H1 (cell line): ENCODE measurements around the gene TSC22D3. TPM values are rescaled to one million over a fixed set of nuclear protein-coding genes. Genes with fewer than 3 reads are reported as not detected.

Experiments
- CTCF ChIA-PET: fragments of 300-600 bp; sonication (Branson Sonifier 250); formaldehyde crosslinking; loops from one replicate; lab custom pipeline; 2021; ENCODE audit not compliant: partially characterized antibody; lab: Charles Lee
- POLR2A ChIA-PET: fragments of 300-600 bp; sonication (Branson Sonifier 250); formaldehyde crosslinking; loops from one replicate; lab custom pipeline; 2021; ENCODE audit warnings: inconsistent platforms; ENCODE audit not compliant: partially characterized antibody; lab: Charles Lee
- DNase-seq, 2 experiments: peaks; one replicate each; pipeline versions ENCODE4 v3.0.0 to v3.0.0-alpha.2; 2010 to 2022; ENCODE audit warnings: low spot score in 2 of 2, low read depth in 1 of 2, mixed read lengths in 1 of 2
- FAIRE-seq: peaks from 2 replicates; lab custom pipeline; 2011; peaks lifted over from hg19 to GRCh38; lab: Jason Lieb, UNC
- H2AFZ ChIP-seq: 2 replicates; pipeline ENCODE4 v1.8.1; 2012; ENCODE audit warnings: low read length, inconsistent platforms
- H2AK5ac ChIP-seq: 2 replicates; pipeline ENCODE4 v1.6.1; 2013; ENCODE audit warnings: low read depth, low read length
- H2BK120ac ChIP-seq: replicated peaks from 2 replicates; pipeline ENCODE3; 2013; ENCODE audit warnings: low read depth, low read length, inconsistent platforms
- H2BK12ac ChIP-seq: 2 replicates; pipeline ENCODE4 v1.6.1; 2013; ENCODE audit warnings: low read depth, low read length
- H2BK15ac ChIP-seq: 2 replicates; pipeline ENCODE4 v1.6.1; 2013; ENCODE audit warnings: low read length
- H2BK20ac ChIP-seq: 2 replicates; pipeline ENCODE4 v1.6.1; 2013; ENCODE audit warnings: low read length
- H2BK5ac ChIP-seq: 2 replicates; pipeline ENCODE4 v1.6.1; 2013; ENCODE audit warnings: low read depth, low read length
- H3K14ac ChIP-seq: 2 replicates; pipeline ENCODE4 v1.6.1; 2013; ENCODE audit warnings: inconsistent platforms; ENCODE audit not compliant: insufficient read length
- H3K18ac ChIP-seq: 2 replicates; pipeline ENCODE4 v1.6.1; 2013; ENCODE audit warnings: low read length; ENCODE audit errors: extremely low read depth
- H3K23ac ChIP-seq: 2 replicates; pipeline ENCODE4 v1.6.1; 2013; ENCODE audit warnings: inconsistent platforms; ENCODE audit not compliant: insufficient read length
- H3K23me2 ChIP-seq: 2 replicates; pipeline ENCODE4 v1.6.1; 2013; ENCODE audit warnings: low read depth, low read length
- H3K27ac ChIP-seq: 2 replicates; pipeline ENCODE4 v1.6.1; 2011; ENCODE audit warnings: low read depth, low read length, inconsistent platforms
- H3K27me3 ChIP-seq, 4 experiments: replicated peaks in 1 of 4; 1 replicate in 1 of 4; 2 replicates in 3 of 4; pipeline versions ENCODE4 v1.6.1 to v1.8.1; 2011 to 2013; ENCODE audit warnings: low read length in 3 of 4, mild to moderate bottlenecking in 3 of 4, inconsistent platforms in 2 of 4, mixed read lengths in 2 of 4, moderate library complexity in 1 of 4; ENCODE audit not compliant: control insufficient read depth in 3 of 4, insufficient read depth in 3 of 4; ENCODE audit errors: extremely low read depth in 1 of 4
- H3K36me3 ChIP-seq, 4 experiments: 2 replicates each; pipeline versions ENCODE4 v1.6.1 to v1.8.1; 2011 to 2013; ENCODE audit warnings: mild to moderate bottlenecking in 4 of 4, low read length in 3 of 4, moderate library complexity in 2 of 4, control low read depth in 1 of 4, inconsistent platforms in 1 of 4; ENCODE audit not compliant: insufficient read depth in 4 of 4, control insufficient read depth in 2 of 4
- H3K4ac ChIP-seq: replicated peaks from 2 replicates; pipeline ENCODE3; 2013; ENCODE audit warnings: low read length, low read depth, mixed read lengths, inconsistent platforms; ENCODE audit not compliant: insufficient read length
- H3K4me1 ChIP-seq, 4 experiments: replicated peaks in 1 of 4; 1 replicate in 1 of 4; 2 replicates in 3 of 4; pipeline versions ENCODE4 v1.6.1 to v1.8.1; 2011 to 2013; ENCODE audit warnings: low read length in 3 of 4, inconsistent platforms in 2 of 4, mixed read lengths in 1 of 4; ENCODE audit not compliant: insufficient read depth in 4 of 4, control insufficient read depth in 3 of 4
- H3K4me2 ChIP-seq, 2 experiments: 2 replicates each; pipeline versions ENCODE4 v1.6.1 to v1.8.1; 2011 to 2013; ENCODE audit warnings: low read depth in 2 of 2, low read length in 2 of 2, control low read depth in 1 of 2, inconsistent platforms in 1 of 2, mild to moderate bottlenecking in 1 of 2; ENCODE audit not compliant: insufficient read depth in 1 of 2
- H3K4me3 ChIP-seq, 4 experiments: fragments of 200-600, 300-600 bp in 1 of 4; sonication (generic), shearing (Covaris generic), sonication (Bioruptor Twin) in 1 of 4; 2 replicates each; pipeline versions ENCODE4 v1.5.1 to v1.8.1; 2011 to 2016; ENCODE audit warnings: low read length in 4 of 4, low read depth in 3 of 4, control low read depth in 2 of 4, inconsistent platforms in 2 of 4, mild to moderate bottlenecking in 2 of 4, mixed read lengths in 1 of 4, moderate library complexity in 1 of 4; ENCODE audit not compliant: insufficient read depth in 2 of 4; ENCODE audit errors: extremely low read depth in 1 of 4
- H3K56ac ChIP-seq: replicated peaks from 2 replicates; pipeline ENCODE3; 2013; ENCODE audit warnings: low read depth, mild to moderate bottlenecking, mixed read lengths, low read length, inconsistent platforms; ENCODE audit not compliant: insufficient read length
- H3K79me1 ChIP-seq: 2 replicates; pipeline ENCODE4 v1.6.1; 2013; ENCODE audit warnings: low read depth, low read length, control low read depth
- H3K79me2 ChIP-seq, 2 experiments: 2 replicates each; pipeline versions ENCODE4 v1.6.1 to v1.8.1; 2012 to 2013; ENCODE audit warnings: low read length in 2 of 2, mild to moderate bottlenecking in 2 of 2, inconsistent platforms in 1 of 2; ENCODE audit not compliant: insufficient read depth in 2 of 2, control insufficient read depth in 1 of 2
- H3K9ac ChIP-seq, 4 experiments: replicated peaks in 1 of 4; 1 replicate in 1 of 4; 2 replicates in 3 of 4; pipeline versions ENCODE4 v1.6.1 to v1.8.1; 2011 to 2013; ENCODE audit warnings: low read depth in 3 of 4, low read length in 3 of 4, control low read depth in 2 of 4, mild to moderate bottlenecking in 2 of 4, moderate library complexity in 2 of 4, inconsistent platforms in 1 of 4; ENCODE audit errors: extremely low read depth in 1 of 4
- H3K9me3 ChIP-seq, 2 experiments: 2 replicates each; pipeline versions ENCODE4 v1.6.1 to v1.8.1; 2012 to 2013; ENCODE audit warnings: mild to moderate bottlenecking in 2 of 2, moderate library complexity in 2 of 2, control low read depth in 1 of 2, inconsistent platforms in 1 of 2, low read depth in 1 of 2, low read length in 1 of 2, mixed read lengths in 1 of 2; ENCODE audit not compliant: insufficient read depth in 2 of 2
- H4K20me1 ChIP-seq, 2 experiments: replicated peaks in 1 of 2; 2 replicates each; pipeline versions ENCODE3 to v1.8.1; 2011 to 2013; ENCODE audit warnings: inconsistent platforms in 2 of 2, low read length in 2 of 2, mild to moderate bottlenecking in 1 of 2; ENCODE audit not compliant: insufficient read depth in 2 of 2, control insufficient read depth in 1 of 2
- H4K5ac ChIP-seq: 2 replicates; pipeline ENCODE4 v1.6.1; 2013; ENCODE audit warnings: low read length, low read depth, mixed read lengths, inconsistent platforms; ENCODE audit not compliant: insufficient read length
- H4K8ac ChIP-seq: 2 replicates; pipeline ENCODE4 v1.8.0; 2013; ENCODE audit warnings: mild to moderate bottlenecking, moderate library complexity, low read length, inconsistent platforms; ENCODE audit not compliant: insufficient read depth; ENCODE audit errors: extremely low read depth
- H4K91ac ChIP-seq: replicated peaks from 2 replicates; pipeline ENCODE3; 2013; ENCODE audit warnings: low read length, mixed read lengths, inconsistent platforms; ENCODE audit not compliant: insufficient read length
- WGBS, 2 experiments: shearing (Covaris generic) in 1 of 2; methylation state at CpG; one replicate each; pipeline versions ENCODE4 v1.1.6 to v1.1.7; 2013 to 2015; ENCODE audit warnings: low lambda C conversion rate in 2 of 2, mixed read lengths in 2 of 2, inconsistent platforms in 1 of 2, low coverage in 1 of 2, missing lambda C conversion rate in 1 of 2; ENCODE audit not compliant: insufficient replicate concordance in 2 of 2, insufficient coverage in 1 of 2, insufficient read length in 1 of 2; ENCODE audit errors: extremely low coverage in 1 of 2, missing lambda C conversion rate in 1 of 2; 5-methylcytosine and 5-hydroxymethylcytosine counted together
- polyA plus RNA-seq, 7 experiments: library from polyadenylated mRNA; depleted of rRNA in 3 of 7; stranded (reverse) in 5 of 7; unstranded in 2 of 7; fragments of >200 nt in 5 of 7; fragments of 200-250 nt in 2 of 7; gene quantifications; 1 replicate in 5 of 7; 2 replicates in 1 of 7; 4 replicates in 1 of 7; pipeline versions ENCODE4 v1.2.1 to v1.2.3, GENCODE V29; 2011 to 2013; ENCODE audit warnings: missing spikeins in 2 of 7, mixed read lengths in 2 of 7
- total RNA-seq: library from RNA; stranded (reverse); fragmentation: NEBNext Ultra II Directional; extraction: Animal tissue kit (Norgen Biotek cat#: 25700); gene quantifications from 2 replicates; pipeline ENCODE4 v1.2.1, GENCODE V29; 2021

TSC22D3 gene
- total and polyA plus RNA-seq, 2 of the 8 experiments (the other 6 are each of a cell fraction or from before 2014, with no cell fraction given): 7.6 to 12.9 TPM

GRCh38 chrX:107753187-107753586 is 22.4 kb downstream of the TSC22D3 start:
- no peak overlapping the region for H2BK20ac ChIP-seq
- no peak overlapping the region for H3K4me3 ChIP-seq
- H4K8ac ChIP-seq: no peak overlapping the region
- no peak for DNase-seq
- H2BK12ac ChIP-seq: no peak overlapping the region
- CTCF ChIA-PET: interaction anchor here (0.6 to 4.2 kb wide), 4 partner anchors 23 to 211 kb away, joined by 3 to 21 read pairs (median 11); partner anchors contain the start of genes NCBP2L and TSC22D3
- no peak overlapping the region for H2BK120ac ChIP-seq
- no peak overlapping the region for H4K5ac ChIP-seq
- H3K23me2 ChIP-seq: no peaks in the 10 kb centered on the region
- no peaks in the 10 kb centered on the region for H3K79me1 ChIP-seq
- H3K9ac ChIP-seq: no peak overlapping the region
- no peak overlapping the region for H3K4me2 ChIP-seq
- H3K18ac ChIP-seq: no peak overlapping the region
- no peak overlapping the region for H3K14ac ChIP-seq
- H4K91ac ChIP-seq: no peak overlapping the region
- no peaks in the 10 kb centered on the region for H3K79me2 ChIP-seq
- H3K27ac ChIP-seq: no peak overlapping the region
- FAIRE-seq: no peak
- H3K4me1 ChIP-seq: peaks cover 0 to 9% (median 2%) of the 10 kb centered on the region in 4 experiments; a peak in 4 of 7 replicates
- H2AFZ ChIP-seq: no peak overlapping the region
- no peaks in the 10 kb centered on the region for H3K36me3 ChIP-seq
- no peak overlapping the region for H2AK5ac ChIP-seq
- no peak overlapping the region for H3K4ac ChIP-seq
- POLR2A ChIA-PET: no interaction called here
- no peak overlapping the region for H3K56ac ChIP-seq
- no peak overlapping the region for H2BK5ac ChIP-seq
- no peaks in the 10 kb centered on the region for H3K9me3 ChIP-seq
- no peaks in the 10 kb centered on the region for H3K27me3 ChIP-seq
- H3K23ac ChIP-seq: no peak overlapping the region
- 92% methylated on average over 4 of the region's 4 CpGs; no CpG with 5 or more reads in 1 of the 2 experiments for WGBS, 2 experiments
- H2BK15ac ChIP-seq: no peak overlapping the region
- no peaks in the 10 kb centered on the region for H4K20me1 ChIP-seq
